Activated CD4-positive, alpha-beta T cell treated with anti-CD3 and anti-CD28 coated beads, Interleukin-2, Interleukin-6, amounts not matched to agents 100 ng/mL and 50 ng/mL, durations not matched to agents 16 hours and 8 hours (primary cell): ENCODE data around the gene GIMAP6.
"Not testable (repeated sequence)": the region's sequence is repeated elsewhere in the genome, so short reads cannot be mapped to it uniquely, and the experiment has no call there.

Source experiments
- DNase-seq: peaks from one replicate; pipeline ENCODE4 v3.0.0-alpha.2; 2020

The GIMAP6 gene

DNA sequence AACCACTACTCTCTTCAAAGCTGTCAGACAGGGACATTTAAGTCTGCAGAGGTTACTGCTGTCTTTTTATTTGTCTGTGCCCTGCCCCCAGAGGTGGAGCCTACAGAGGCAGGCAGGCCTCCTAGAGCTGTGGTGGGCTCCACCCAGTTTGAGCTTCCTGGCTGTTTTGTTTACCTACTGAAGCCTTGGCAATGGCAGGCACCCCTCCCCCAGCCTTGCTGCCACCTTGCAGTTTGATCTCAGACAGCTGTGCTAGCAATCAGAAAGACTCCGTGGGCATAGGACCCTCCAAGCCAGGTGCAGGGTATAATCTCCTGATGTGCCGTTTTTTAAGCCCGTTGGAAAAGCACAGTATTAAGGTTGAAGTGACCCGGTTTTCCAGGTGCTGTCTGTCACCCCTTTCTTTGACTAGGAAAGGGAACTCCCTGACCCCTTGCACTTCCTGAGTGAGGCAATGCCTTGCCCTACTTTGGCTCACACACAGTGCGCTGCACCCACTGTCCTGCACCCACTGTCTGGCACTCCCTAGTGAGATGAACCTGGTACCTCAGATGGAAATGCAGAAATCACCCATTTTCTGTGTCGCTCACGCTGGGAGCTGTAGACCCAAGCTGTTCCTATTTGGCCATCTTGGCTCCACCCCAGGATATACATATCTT, 52.1 kb downstream of the GIMAP6 start:
- not testable (repeated sequence) for DNase-seq
